Glomerular endothelial cell (primary cell): Measurements from ENCODE around the gene EIF2A. TPM values are rescaled to one million over a fixed set of nuclear protein-coding genes. Genes with fewer than 3 reads are reported as not detected.

Experiments
- DNase-seq: peaks from one replicate; pipeline ENCODE4 v3.0.0-alpha.2; 2011; ENCODE audit warnings: low read depth, low spot score; ENCODE audit errors: extremely low read depth
- total RNA-seq: library from RNA; depleted of rRNA; stranded (reverse); fragments of >200 nt; gene quantifications from 2 replicates; pipeline ENCODE4 v1.2.3, GENCODE V29; 2015

The EIF2A gene
- total RNA-seq, 1 donor from 2014 or later, result 91.6 TPM

GRCh38 chr3:150627557-150627956 lies 81.0 kb downstream of the EIF2A start:
- no peak for DNase-seq

GRCh38 chr3:150631515-150632221 lies 85.1 kb downstream of the EIF2A start:
- no peak for DNase-seq

GRCh38 chr3:150635076-150635475 lies 88.5 kb downstream of the EIF2A start:
- DNase-seq, result no peak

- DNase-seq, result no peak
These were observed 88.9 kb downstream of the EIF2A start for GRCh38 chr3:150635526-150635925.

Other genes starting within 250 kb of the EIF2A start
- 20.7 and 25.9 TPM in 2 replicates for gene TSC22D2, start 138.5 kb upstream of the EIF2A start, total RNA-seq
- gene SERP1, start 291 bp upstream of the EIF2A start, total RNA-seq, result 255 and 358 TPM in 2 replicates
- gene SELENOT, start 56.5 kb downstream of the EIF2A start, total RNA-seq, result 130 and 133 TPM in 2 replicates
- not detected in 2 replicates for gene ERICH6, start 157.1 kb downstream of the EIF2A start, total RNA-seq
- 23.7 and 34.0 TPM in 2 replicates for gene SIAH2, start 216.4 kb downstream of the EIF2A start, total RNA-seq